Stimulated activated naive CD4-positive, alpha-beta T cell (primary cell): Measurements from ENCODE around the gene FMO3.

Experiments used
- DNase-seq, 6 experiments: peaks; one replicate each; lab custom pipeline; 2025; lab: John Stamatoyannopoulos, UW

FMO3 gene

GRCh38 chr1:171159148-171159547 is 68.4 kb downstream of the FMO3 start:
- no peak for DNase-seq

DNA sequence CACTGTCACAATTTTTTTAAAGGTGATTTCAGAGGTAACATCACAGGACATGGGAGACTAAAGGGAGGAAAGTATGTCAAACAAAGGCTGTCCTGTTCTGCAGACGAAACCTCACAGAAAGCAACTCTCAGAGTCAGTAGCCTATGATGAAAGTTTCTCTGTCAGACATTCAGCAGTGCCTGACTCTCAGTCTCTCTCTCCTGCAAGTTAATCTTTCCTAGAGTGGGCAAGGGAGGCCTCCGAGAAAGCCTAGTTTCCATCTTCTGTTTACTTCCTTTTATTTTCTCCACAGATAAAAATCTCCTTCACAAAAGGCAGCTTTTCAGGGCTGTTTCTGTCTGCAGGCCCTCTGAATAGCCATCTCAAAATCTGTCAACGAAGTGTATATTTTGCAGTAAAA is 69.5 kb downstream of the FMO3 start:
- no peak for DNase-seq

DNA sequence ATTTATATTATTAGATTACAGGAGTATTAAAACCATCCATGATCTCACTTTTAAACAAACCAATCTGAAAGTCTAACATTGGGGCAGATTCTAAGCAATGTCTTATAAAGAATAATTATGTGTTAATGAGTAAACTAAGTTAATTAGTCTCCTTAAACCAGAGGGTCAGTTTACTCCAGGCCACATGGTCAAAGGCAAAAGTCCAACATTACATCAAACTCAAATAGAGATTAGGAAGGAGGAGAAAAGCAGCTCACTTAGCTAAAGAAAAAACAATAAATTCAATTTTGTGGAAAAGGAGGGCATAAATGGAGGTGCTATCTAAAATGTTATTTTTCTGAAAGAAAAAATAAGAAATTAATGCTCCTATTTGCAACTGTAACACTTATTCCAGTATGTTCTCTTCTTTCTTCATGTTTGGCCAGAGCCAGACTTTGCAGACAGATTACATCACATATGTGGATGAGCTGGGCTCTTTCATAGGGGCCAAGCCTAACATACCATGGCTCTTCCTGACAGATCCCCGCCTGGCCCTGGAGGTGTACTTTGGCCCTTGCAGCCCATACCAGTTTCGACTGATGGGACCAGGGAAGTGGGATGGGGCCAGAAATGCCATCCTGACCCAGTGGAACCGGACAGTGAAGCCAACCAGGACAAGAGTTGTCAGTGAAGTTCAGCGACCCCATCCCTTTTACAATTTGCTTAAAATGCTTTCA is 70.1 kb downstream of the FMO3 start:
- no peak for DNase-seq

DNA sequence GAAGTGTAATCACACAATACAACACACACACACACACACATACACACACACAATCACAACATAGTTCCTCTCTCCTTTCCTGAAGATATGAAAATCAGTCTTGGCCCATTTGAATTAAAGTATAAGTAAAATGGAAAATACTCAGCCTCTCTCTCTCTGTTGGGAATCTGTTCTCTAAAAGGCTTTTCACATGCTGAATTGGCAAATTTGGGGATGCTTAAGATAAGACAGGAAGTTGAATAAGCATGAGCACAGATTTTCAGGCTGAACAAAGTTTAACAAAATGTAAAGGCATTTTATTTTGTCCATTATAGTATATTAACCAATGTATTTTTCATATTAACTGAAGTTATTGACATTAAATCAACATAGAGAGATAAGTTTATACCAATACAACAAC is 70.7 kb downstream of the FMO3 start:
- no peak for DNase-seq

DNA sequence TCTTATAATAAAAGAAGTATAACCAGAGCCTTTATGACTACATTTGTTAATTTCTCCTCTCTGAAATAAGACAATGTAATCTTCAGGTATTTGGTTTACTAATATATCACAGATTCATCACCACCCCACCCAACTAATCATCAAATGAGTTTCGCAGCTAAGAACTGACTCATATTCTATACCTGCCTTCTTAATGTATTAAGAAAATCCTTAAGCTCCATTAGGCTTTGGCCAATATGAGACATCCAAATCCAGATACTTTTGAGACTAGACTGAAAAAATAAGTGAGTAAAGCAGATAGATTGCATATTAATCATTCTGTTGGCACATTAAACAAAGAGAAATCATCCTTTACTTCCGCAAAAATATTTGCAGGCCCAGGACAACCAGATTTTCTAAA is 75.7 kb downstream of the FMO3 start:
- DNase-seq, result no peak
